Vagina (tissue), 1 donor: Measurements from ENCODE around the gene SCRT2. TPM values are rescaled to one million over a fixed set of nuclear protein-coding genes. Genes with fewer than 3 reads are reported as not detected.

ENCODE experiments used
- total RNA-seq: library from RNA; depleted of rRNA; stranded (reverse); fragments of >200 nt; gene quantifications from one replicate; pipeline ENCODE4 v1.2.3, GENCODE V29; 2016

Gene SCRT2
- total RNA-seq, 1 donor from 2014 or later: not detected

Other genes starting within 250 kb of the SCRT2 start
- gene TBC1D20, start 213.3 kb downstream of the SCRT2 start, total RNA-seq: 30.9 TPM
- 70.0 TPM for gene CSNK2A1, start 132.0 kb downstream of the SCRT2 start, total RNA-seq
- gene TCF15, start 65.5 kb downstream of the SCRT2 start, total RNA-seq: not detected
- gene SRXN1, start 22.6 kb downstream of the SCRT2 start, total RNA-seq: 23.8 TPM
- 1.7 TPM for gene SLC52A3, start 92.7 kb upstream of the SCRT2 start, total RNA-seq
- gene FAM110A, start 157.9 kb upstream of the SCRT2 start, total RNA-seq: 11.8 TPM
- 0.98 TPM for gene ANGPT4, start 240.5 kb upstream of the SCRT2 start, total RNA-seq